A673 (cell line): Measurements from ENCODE around the gene SIDT1.

Experiments
- EZH2 ChIP-seq: fragments of 200-600 bp; sonication (generic); IDR thresholded peaks from 2 replicates; pipeline ENCODE4 v1.6.1; 2017; ENCODE audit warnings: borderline replicate concordance, low read depth, mild to moderate bottlenecking, mixed read lengths, antibody characterized with exemption, low read length; ENCODE audit not compliant: poor library complexity, severe bottlenecking
- TF ChIP-seq, protein P1 (sequence below): fragments of 300-800, 200-600 bp; sonication (generic); conservative IDR thresholded peaks from 2 replicates; pipeline ENCODE4 v1.5.1; 2017; ENCODE audit warnings: low read depth, mild to moderate bottlenecking, antibody characterized with exemption, low read length, moderate library complexity, mixed read lengths

DNA sequence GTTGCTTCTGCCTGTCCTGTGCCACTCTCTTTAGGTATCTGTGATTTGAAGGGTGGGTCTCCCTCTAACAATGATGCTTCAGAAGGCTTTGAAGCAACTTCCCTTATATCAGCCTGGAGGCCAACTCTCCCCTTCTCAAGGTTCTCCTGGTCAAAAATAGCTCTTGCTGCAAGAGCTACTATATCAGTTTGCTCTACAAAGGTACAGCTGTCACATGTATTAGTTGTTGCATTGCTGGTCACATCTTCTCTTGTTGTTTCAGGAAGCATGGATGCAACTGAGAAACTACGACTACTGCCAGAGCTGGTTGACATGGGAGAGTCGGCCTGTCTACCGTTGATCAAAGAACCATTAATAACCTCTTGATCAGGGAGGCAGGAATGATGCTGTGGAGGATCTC is 125.8 kb downstream of the SIDT1 start:
- TF ChIP-seq, protein P1, sequence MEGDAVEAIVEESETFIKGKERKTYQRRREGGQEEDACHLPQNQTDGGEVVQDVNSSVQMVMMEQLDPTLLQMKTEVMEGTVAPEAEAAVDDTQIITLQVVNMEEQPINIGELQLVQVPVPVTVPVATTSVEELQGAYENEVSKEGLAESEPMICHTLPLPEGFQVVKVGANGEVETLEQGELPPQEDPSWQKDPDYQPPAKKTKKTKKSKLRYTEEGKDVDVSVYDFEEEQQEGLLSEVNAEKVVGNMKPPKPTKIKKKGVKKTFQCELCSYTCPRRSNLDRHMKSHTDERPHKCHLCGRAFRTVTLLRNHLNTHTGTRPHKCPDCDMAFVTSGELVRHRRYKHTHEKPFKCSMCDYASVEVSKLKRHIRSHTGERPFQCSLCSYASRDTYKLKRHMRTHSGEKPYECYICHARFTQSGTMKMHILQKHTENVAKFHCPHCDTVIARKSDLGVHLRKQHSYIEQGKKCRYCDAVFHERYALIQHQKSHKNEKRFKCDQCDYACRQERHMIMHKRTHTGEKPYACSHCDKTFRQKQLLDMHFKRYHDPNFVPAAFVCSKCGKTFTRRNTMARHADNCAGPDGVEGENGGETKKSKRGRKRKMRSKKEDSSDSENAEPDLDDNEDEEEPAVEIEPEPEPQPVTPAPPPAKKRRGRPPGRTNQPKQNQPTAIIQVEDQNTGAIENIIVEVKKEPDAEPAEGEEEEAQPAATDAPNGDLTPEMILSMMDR: no peak
- TF ChIP-seq EZH2: no peak
